Stimulated activated CD4-positive, alpha-beta T cell treated with anti-CD3 and anti-CD28 coated beads, Interleukin-1b, Interleukin-23, amount 100 ng/mL, for 24 hours (primary cell): ENCODE measurements around the gene EDIL3.
"Not testable (repeated sequence)": the region's sequence is repeated elsewhere in the genome, so short reads cannot be mapped to it uniquely, and the experiment has no call there.

ENCODE experiments used
- DNase-seq, 4 experiments: peaks; one replicate each; pipeline ENCODE4 v3.0.0-alpha.2; 2020; ENCODE audit warnings: low read depth in 4 of 4, low spot score in 1 of 4

Gene EDIL3

GRCh38 chr5:84085387-84086041 lies 299.2 kb downstream of the EDIL3 start:
- no peak for DNase-seq

GRCh38 chr5:84080908-84081307 lies 303.8 kb downstream of the EDIL3 start:
- DNase-seq, result no peak

DNA sequence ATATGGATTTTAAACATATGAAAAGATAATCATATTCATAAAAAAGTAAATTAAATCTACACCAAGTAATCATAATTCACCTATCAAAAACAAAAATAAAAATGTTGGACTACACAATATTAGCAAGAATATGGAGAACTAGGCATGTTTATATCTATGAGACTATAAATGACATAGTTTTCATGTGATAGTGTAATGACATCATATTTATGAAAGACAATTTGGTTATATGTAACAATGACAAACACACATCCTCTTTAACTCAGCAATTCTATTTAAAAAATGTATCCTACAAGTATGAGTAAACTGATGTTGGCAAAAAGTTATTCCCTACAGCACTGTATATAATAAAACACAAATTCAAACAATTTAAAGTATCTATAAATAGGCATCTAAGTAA lies 312.3 kb downstream of the EDIL3 start:
- no peak for DNase-seq

DNA sequence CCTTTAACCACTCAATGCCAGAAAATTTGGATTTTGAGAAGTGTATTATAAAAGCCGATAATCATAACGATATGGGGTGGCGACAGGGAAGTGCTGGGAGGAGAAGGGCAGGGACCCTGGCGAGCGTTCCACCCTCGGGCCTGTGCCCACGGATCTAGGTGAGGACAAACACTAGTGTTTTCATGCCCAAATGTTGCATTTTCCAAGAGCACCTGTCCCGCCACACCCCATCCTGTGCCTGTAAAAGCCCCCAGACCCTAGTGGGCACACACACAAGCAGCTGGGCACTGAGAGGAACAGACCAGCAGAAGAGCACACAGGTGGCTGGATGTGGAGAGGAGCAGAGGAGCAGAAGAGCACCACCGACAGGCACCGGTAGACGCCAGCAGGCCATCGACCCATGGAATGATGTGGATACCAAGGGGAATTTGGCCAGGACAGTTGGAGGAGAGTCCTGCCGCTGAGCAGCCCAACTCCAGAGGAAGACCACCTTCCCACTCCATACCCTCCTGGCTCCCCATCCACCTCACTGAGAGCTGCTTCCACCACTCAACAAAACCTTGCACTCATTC lies 315.0 kb downstream of the EDIL3 start:
- no peak for DNase-seq

GRCh38 chr5:84063041-84063440 lies 321.6 kb downstream of the EDIL3 start:
- no peak for DNase-seq

DNA sequence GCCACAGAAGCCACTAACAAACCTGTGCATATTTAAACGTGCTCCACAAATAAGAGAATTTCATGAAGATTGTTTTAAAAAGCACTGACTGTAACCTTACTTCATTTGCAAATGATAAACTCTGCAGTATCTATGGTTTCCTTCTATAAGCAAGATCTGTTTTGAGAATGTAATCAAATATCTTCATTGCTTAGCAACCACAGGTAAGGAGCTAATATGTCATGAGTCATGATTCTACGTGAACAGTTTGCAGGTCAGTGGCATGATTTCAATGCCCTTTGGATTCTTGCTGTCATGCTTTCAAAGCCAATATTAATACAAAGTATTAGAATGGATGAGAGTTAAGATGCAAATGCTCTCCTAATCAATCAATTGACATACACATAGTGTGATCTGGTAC lies 325.0 kb downstream of the EDIL3 start:
- DNase-seq, result no peak

DNA sequence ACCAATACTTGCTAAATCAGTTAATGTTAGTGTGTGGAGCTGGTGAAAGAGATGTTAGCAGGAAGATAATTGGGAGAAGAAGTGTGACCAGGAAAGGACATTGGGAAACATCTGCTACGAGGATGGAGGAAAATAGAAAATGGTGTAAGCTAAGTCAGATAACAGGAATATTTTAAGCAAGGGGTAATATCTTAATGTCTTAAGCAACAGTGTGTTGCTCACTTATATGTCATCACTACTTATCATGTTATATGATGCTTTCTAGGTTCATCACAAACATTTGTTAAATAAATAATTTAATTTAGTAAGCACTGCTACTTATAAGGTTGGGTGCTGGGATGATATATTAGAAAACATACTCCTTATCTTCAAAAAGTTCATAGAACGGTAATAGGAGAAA lies 326.1 kb downstream of the EDIL3 start:
- DNase-seq, result no peak

DNA sequence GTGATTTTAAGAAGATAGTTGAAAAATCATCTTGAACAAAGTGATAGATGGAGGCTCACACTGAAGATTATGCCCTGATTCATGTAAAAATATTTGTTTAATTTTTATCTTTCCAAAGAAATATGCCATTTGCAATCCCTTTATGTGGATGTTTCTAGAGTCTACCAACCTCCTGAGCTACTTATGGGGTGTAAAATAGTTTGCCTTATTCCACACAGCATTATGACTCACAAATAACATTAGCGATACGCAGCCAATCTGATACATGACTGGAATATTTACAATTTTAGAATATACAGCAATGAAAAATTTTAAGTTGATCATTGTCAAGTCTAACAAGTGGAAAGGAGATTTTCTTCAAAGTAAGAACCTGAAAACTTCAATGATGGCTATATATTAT lies 327.5 kb downstream of the EDIL3 start:
- DNase-seq, result no peak

DNA sequence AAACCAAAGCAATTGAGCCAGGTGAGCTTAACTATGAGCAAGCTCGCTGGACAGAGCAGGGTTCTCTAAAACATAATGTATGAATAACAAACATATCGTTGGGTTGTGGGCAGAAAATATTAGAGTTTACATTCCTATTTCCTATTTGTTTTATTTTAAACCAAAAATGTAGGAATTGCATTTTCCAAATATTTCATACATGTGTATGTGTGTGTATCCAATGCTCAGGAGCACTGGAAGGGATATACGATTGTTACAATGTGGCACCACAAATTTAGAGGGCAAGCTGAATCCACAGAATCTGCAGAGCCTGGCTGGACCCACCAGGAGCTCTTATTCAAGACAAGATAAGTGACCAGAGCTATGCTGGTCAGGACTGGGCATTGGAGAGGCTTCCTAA lies 338.7 kb downstream of the EDIL3 start:
- DNase-seq, result no peak

- no peak for DNase-seq
Observed at GRCh38 chr5:84036842-84037241, 347.8 kb downstream of the EDIL3 start.

- no peak for DNase-seq
Observed at GRCh38 chr5:84032324-84032723, 352.4 kb downstream of the EDIL3 start.

DNA sequence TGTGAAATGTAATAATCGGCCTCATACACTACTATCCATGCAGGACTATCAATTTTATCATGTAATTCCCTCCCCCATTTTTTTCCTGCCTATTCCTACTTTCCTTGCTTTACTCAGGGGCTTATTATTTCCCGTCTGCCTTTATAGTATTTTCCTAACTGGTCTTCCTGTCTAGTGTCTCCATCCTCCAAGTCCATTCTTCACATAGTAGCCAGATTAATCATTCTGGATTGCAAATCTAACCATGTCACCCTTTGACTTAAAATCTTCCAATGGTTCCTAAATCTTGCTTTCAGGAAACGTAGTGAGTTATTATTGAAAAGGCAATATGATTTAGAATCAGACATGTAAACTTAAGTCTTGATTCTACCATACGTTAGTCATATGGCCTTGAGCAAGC lies 356.6 kb downstream of the EDIL3 start:
- DNase-seq, result no peak

- DNase-seq, result not testable (repeated sequence)
Observed at GRCh38 chr5:84018521-84018920, 366.2 kb downstream of the EDIL3 start.

DNA sequence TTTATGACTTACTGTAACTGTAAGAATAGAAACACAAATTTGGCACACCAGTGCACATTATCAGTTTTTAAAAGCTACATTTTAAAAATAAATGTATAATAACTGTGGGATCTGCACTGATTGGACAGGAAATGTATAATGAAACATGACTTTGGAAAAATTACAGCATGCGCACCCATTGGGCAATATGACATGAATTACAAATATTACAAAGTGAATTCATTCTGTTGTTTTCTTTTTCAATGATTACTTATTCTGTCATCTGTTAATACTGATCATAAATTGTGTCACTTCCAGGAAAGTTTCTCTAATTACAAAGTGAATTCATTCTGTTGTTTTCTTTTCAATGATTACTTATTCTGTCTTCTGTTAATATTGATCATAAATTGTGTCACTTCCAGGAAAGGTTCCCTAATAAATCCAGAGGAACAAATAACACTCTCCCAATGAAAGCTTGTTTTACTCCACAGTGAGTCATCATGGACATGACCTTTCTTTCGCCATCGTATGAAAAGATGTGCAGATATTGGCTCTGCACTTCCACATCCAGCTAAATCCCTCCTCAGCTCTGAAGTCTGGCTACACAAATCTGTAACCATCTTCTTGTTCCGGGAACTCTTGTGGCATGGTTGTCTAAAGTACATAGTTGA lies 367.0 kb downstream of the EDIL3 start:
- no peak for DNase-seq

GRCh38 chr5:84016085-84016484 lies 368.6 kb downstream of the EDIL3 start:
- DNase-seq, result no peak

DNA sequence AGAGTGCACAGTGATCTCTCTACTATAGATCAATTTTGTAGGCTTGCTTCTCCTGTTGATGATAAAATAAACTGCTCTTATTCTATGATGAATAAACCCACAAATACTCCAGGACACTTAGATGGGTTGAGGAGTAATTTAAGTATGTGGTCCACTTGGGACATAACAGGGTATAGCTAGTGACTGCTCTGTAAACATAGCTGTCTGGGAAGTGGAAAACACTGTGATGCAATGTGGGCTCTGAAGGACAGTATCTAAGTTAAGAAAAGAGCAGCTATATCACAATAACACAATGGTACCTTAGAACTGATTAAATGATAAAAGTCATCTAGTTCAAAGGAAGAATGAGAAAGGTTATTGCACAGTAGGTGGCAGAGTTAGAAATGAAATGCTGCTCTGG lies 369.7 kb downstream of the EDIL3 start:
- no peak for DNase-seq

GRCh38 chr5:83993803-83994202 lies 390.9 kb downstream of the EDIL3 start:
- no peak for DNase-seq

DNA sequence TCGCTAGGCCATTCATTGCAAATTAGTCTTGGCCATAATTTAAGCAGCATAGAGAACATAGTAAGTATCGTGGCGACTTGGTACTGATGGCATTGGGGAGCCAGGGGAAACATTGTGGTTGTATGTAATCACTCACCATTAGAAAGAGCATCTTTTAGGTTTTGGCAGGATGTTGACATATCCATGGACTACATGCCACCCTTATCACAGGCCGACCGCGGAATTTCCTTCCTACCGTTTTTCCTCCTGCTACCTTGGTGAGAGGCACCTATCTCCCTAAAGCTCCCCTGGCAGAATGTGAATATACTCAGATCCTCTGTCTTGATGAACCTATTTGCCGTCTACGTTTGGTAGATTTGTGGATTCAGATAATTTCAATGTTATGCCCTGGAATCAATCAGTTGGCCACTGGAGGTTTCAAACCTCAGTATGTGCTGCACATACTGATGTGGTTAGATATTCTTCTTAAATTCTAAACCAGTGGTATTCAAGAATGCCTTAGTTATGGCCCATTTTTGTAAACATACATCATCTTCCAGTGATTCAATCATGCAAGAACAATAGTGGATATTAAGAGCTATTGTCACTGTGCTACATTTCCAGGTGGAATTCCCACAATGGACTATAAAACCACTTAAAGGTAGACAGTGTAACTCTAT lies 393.0 kb downstream of the EDIL3 start:
- no peak for DNase-seq

DNA sequence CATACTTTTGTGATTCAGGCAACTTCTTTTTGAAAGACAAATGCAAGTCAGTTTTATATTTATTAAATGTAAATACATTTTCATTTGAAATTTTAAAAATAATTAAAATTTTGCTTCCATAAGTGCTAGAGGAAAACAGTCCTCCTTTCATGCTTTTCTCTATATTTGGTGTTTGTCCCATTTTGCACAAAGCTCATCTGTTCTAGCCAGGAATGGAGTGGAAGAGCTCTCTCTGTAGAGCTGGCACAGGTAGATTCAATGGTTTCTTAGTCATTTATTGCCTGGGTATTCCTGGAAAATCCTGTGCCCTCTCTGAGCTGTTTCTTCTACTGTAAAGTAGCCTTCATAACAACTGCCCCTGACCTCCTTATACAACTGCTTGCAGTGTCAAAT lies 396.4 kb downstream of the EDIL3 start:
- DNase-seq, result no peak

DNA sequence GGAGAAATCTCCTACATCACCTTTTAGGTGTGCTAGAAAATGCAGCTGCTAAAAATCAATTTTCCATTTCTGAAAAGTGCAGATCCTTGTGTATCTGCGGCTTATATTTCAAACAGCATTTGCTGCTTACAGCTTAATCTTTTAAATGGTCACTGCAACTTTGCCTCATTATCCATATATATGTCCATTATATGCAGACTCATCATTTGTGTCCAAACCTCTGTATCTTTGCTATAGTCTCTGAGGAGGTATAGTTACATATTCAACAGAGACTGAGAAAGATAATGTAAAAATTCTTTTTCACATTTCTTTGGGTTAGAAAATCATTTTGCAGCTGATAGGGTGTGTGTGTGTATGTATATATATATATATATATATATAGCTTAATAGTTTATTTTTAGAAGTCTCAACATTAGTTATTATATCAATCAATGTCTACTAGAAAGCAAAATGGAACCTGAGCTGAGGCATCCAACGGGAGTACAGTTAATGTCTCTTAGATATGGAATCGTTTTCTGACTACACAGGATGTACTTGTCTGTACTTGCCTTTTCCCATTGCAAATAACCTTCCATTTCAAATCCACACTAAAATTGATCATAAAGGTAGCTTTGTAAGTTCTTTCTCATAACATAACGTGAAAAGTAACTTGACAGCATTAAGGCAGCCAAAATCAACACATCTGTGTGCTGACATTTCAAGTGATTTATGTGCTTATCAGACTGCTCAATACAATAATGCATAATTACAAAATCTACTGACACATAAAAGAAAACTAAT lies 397.0 kb downstream of the EDIL3 start:
- no peak for DNase-seq

DNA sequence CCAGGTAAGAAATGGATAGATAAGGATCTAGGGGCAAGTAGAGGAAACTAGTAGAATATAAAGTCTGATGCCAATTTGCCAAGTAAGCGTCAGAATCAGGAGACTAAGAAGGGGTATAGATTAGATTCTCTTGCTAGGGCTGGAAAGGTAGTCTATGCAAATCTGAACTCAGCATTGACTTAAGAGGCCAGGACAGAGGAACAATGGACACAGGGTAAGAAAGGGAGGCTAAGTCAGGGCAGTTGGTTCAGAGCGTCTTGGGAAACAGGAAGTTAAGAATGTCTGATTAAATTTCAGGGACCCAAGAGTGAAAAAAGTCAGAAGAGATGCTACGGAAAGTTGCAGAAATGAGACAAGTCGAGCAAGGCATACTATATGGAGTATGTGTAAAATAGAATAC lies 400.8 kb downstream of the EDIL3 start:
- DNase-seq, result no peak
